Hematopoietic multipotent progenitor cell treated with erythropoietin and hydrocortisone succinate and interleukin-3 and kit ligand, for 8 days (in vitro differentiated cells): Measurements from ENCODE around the gene ALDH3B1.
A peak's percentile ranks its signal among the peaks of the same experiment; 100 is the strongest.
"Not testable (repeated sequence)": the region's sequence is repeated elsewhere in the genome, so short reads cannot be mapped to it uniquely, and the experiment has no call there.

Experiments
- DNase-seq: peaks from one replicate; pipeline ENCODE4 v3.0.0-alpha.2; 2015

The ALDH3B1 gene, protein sequence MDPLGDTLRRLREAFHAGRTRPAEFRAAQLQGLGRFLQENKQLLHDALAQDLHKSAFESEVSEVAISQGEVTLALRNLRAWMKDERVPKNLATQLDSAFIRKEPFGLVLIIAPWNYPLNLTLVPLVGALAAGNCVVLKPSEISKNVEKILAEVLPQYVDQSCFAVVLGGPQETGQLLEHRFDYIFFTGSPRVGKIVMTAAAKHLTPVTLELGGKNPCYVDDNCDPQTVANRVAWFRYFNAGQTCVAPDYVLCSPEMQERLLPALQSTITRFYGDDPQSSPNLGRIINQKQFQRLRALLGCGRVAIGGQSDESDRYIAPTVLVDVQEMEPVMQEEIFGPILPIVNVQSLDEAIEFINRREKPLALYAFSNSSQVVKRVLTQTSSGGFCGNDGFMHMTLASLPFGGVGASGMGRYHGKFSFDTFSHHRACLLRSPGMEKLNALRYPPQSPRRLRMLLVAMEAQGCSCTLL

DNA sequence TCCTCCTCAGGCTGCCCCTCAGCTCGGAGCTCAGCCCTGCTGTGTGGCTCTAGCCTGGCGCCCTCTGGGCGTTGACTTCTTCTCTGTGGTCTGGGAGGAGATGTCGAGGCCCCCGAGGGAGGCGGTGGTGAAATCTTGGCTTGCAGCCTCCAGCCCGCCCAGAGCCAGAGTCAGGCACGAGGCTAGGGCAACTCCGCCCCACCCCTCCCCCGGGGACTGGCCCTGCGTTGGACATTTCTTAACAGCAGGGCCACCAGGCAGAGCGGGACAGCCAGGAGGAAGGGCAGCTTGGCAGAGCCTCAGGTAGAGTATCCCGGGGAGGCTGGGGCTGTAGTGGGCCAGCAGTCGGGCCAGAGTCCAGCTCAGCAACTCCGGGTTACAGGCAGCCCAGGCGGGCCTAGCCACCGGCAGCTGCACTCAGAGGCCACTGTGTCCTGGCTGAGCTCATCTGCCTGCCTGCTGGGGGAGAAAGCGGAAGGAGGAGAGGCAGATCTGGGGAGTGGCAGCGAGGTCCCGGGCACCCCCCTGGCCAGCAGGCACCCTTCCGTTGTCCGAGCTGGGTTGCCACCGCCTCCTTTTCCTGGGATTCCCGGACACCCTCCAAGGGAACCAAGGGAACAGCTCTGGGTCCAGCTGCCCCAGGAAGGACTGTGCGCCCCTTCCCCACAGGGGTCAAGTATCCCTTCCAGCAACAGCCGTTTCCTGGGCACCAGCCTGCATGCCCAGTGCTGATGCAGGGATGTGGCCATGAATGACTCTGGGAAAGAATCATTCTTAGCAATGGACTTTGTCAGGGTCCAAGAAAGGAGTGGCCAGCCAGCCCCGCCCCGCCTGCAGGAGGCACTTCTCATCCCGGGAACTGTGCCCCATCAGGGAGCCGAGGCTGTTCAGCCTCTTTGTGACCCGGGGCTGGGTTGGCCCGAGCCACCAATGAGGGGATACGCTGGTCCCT lies at the start of gene ALDH3B1:
ALDH3B1 (plus strand) TSS at position 238 of the 952 bp plus-strand sequence. CDS start 4,971 bp downstream, outside the sequence.
- DNase-seq = peak; percentile 98

DNA sequence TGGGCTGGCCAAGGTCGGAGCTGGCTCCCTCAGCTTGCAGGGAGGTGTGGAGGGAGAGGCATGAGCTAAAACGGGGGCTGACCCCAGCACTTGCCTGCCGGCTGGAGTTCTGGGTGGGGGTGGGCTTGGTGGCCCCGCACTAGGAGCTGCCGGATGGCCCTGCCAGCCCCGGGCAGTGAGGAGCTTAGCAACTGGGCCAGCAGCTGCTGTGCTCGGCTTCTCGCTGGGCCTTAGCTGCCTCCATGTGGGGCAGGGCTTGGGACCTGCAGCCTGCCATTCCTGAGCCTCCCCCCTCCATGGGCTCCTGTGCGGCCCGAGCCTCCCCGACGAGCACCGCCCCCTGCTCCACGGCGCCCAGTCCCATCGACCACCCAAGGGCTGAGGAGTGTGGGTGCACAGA lies 46.9 kb upstream of the ALDH3B1 start:
- DNase-seq = not testable (repeated sequence)

DNA sequence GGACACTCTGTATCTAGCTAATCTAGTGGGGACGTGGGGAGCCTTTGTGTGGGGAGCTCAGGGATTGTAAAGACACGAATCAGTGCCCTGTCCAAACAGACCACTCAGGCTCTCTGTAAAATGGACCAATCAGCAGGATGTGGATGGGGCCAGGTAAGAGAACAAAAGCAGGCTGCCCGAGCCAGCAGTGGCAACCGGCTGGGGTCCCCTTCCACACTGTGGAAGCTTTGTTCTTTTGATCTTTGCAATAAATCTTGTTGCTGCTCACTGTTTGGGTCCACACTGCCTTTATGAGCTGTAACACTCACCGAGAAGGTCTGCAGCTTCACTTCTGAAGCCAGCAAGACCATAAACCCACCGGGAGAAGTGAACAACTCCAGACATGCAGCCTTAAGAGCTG lies 46.2 kb upstream of the ALDH3B1 start:
- DNase-seq = not testable (repeated sequence)

DNA sequence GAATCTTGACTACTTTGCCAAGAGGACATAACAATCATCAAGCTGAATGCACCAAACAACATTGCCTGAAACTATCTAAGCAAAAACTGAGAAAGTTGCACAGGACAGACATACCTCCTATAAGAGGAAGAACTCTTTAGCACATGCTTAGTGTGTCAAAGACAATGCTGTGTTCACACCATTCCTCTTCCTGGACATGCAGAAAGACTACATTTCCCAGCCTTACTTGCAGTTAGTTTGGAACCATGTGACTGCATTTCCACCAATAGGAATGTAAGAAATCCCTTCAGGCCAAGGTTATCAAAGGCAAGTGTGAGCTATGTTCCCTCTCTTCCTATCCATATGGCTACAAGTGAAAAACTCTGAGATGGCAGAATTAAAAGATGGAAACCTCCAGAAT lies 45.4 kb upstream of the ALDH3B1 start:
- not testable (repeated sequence) for DNase-seq

DNA sequence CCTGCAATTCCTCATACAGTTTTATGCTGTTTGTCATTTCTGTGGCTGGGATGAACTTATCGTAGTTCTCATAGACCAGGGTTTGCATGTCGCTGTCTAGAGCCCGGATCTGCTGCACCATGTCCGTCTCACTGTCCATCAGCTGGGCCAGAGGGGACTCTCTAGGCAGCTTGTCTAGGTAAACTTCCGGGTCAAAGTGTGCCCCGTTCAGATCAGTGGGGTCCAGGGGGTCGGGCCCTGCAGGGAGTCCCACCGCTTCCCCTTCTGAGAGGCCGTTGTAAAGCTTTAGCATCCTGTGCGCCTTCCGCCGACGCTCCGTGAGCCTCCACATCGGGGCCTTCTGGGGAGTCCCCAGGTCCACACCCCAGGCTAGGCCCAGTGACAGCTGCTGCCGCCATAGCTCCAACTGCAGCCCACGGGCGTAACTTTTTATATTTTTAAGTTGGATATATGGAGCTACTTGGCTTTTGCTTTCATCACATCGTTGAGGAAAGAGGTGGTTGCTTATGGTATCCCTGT lies 44.2 kb upstream of the ALDH3B1 start:
- not testable (repeated sequence) for DNase-seq

DNA sequence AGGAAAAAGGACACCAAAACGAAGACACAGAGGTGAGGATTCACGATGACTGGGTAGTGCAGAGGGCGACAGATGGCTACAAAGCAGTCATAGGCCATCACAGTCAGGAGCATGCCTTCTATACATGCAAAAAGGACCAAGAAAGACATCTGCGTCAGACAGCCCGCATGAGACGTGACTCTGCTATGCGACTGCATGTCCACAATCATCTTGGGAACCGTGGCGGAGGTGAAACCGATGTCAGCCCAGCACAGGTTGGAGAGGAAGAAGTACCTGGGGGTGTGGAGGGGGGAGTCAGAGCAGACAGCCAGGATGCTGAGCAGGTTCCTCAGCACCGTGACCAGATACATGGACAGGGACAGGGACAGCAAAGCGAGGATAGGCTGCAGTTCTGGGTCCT lies 35.4 kb upstream of the ALDH3B1 start:
- DNase-seq = not testable (repeated sequence)

DNA sequence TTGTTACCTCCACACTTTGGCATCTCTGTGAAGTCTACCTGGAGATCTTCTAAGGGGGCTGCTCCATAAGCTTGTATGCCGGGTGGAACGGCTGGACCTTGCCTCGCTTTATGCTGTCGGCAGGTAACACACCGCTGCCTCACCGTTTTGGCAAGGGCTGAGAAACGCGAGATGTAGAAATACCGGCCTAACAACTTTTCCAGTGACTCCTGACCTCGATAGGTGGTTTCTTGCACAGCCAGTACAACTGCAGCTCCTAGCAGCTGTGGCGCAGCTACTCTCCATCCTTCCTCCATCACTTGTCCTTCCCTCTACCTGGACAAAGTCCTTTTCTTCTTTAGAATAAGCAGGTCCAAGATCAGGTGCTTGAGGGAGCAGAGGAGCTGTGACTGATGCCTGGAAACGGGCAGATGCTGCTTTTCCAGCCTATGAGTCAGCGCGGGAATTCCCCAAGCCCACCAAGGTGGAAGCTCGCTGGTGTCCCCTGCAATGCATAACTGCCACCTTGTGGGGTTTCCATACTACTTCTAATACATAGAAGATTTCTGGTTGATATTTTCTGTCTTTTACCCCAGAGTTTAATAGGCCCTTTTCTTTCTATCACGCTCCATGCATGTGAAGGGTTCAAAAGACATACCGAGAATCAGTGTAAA lies 31.2 kb upstream of the ALDH3B1 start:
- not testable (repeated sequence) for DNase-seq

DNA sequence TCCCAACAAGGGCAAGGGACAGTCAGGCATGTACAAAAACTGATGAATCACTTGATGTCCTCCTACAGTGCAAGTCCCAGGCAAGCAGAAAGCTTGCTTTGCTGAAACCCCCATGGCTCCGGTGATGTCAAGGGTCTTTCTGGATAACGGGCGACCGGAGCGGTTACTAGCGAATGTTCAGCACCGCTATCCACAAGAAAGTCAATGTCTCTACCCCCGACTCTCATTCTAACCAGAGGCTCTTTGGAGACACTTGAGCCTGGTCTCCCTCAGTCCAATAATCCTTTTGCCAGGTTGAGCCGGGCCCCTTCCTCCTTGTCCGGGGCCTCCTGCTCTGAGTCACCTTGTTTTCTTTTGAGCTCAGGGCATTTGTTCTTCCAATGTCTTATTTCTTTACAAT lies 28.9 kb upstream of the ALDH3B1 start:
- DNase-seq = not testable (repeated sequence)

DNA sequence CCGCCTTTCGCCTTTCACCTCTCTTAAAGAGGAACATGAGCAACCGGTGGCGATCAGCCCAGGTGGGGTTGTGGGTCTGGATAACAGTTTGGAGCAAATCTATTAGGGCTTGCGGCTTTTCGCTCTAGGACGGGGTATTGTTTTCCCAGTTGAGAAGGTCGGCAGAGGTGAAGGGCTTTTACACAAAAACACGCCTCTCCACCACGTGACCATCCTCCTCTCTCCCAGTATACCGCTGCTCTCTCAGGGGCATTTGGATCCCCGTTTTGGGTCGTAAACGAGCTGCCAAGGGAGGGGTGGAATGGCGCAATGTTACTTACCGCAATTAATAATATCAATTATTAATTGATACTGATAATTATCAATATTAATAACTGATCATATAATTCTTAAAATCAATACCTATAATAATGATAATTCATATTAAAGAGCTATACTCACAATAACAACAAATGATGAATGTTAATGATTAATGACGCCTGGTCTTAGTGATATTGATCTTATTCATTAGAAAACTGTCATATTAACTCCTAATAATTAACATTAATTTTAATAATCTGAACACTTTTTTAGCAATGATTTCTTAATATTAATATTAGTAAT lies 27.8 kb upstream of the ALDH3B1 start:
- not testable (repeated sequence) for DNase-seq

DNA sequence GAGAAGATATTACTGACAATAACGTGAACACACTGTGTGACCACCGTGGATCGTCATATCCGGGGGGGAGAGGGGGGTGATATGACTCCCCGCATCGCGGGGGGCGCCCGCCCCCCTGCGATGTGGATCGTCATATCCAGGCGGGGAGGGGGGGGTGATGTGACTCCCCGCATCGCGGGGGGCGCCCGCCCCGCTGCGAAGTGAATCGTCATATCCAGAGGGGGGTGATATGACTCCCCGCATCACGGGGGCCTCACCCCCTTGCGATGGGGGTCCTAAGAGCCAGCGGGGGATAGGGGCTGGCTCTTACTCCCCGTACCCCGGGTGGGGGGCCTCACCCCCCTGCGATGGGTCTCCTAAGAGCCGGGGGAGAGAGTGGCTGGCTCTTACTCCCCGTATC lies 26.2 kb upstream of the ALDH3B1 start:
- DNase-seq = no peak

DNA sequence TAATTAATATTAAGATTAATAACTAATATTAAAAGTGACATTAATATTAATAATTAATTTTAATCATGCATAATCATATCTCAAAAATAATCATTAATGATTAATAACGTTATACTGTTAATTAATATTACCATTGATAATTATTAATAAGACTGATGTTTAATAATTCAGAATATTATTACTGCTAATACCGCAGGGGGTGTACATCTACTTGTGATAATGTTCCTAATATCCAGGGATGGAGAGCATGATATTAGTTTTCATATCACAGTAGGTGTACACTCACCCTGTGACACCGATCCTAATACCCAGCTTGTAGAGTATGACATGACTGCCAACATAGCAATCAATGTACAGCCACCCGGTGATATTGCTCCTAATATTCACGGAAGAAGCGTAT lies 24.8 kb upstream of the ALDH3B1 start:
- DNase-seq = not testable (repeated sequence)

DNA sequence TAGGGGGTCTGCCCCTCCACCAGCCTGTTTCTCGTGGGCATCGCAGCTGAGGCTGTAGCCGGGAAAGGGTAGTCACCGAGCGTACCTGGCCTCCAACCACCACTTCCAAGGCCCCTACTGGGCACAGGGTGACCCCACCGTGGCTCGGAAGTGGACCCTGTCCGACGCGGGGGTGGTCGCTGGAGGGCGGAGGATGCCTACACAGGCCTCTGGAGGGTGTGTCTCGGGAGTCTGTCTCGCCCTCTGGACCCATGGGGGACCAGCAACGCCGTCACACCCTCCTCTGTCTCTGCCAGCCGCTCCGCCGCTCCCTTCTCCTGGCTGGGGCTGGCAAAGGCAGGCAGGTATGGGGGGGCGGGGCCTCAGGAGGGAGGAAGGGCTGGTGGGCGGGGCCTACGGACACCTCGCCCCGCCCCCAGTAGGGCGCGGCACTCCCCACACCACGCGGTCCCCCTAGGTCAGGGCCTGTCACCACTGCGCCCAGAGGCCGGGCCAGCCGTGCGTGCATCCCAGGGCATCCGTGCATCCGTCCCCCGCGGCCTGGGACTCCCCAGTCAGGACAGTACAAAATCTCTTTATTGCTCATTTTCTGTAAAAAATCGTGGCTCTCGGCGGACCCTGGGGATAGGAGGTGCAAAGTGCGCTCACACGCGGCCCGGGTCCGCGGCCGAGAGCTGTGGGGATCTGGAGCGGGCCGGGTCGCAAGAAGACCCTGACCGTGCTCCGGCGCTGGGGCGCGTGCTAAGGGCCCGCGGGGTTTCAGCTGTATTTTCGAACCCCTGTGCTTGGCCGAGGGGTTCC lies 19.4 kb upstream of the ALDH3B1 start:
- DNase-seq = not testable (repeated sequence)

DNA sequence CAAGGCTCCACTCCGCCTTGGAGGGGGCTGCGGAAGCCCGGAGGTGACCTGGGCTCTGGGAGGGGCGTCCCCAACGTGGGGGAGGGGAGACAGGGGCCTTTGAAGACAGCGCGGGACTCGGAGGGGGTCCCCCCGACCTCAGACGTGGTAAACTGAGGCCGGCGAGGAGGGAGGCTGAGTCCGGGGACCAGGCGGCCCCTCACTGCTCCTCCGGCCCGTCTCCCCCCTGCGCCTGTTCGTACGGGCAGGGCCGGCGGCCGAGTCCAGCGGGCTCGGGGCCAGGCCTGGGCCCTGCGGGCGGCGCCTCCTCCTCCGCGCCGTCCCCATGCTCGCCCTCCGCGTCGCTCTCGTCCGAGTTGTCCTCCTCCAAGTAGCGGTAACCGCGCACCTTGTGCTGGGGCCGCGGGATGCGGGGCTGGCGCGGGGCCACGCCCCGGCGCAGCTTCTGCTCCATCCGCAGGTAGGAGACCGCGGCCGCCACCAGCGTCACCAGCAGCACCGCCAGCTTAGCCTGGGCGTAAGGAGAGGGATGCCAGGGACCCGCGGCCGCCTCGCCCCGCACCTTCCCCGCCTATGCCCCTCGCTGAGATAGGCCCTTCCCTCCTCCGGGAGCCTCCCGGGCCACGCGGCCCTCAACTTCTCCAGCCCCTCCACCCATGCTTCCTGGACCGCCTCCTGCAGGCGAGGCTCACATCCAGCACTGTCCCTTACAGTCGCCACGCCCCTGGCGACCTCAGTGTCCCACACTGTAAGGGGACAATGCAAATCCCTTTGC lies 18.6 kb upstream of the ALDH3B1 start:
- DNase-seq = not testable (repeated sequence)

DNA sequence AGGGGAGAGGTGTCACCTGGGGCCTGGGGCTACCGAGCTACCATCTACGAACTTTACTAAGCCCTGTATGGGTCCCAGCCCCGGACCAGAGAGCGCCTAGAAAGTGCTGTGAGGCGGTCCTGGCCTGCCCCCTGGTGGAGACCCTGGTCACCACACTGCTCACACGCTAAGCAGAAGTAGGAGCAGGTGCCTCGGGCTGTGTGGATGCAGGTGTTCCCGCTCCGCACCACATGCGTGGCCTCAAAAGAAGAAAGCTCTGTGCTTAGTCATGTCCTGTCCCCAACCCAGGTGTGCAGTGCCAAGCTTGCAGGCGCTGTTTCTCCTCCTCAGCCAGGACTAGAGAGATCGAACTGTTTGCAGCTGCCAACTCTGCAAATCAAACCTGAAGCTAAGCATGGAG lies 16.3 kb upstream of the ALDH3B1 start:
- not testable (repeated sequence) for DNase-seq

DNA sequence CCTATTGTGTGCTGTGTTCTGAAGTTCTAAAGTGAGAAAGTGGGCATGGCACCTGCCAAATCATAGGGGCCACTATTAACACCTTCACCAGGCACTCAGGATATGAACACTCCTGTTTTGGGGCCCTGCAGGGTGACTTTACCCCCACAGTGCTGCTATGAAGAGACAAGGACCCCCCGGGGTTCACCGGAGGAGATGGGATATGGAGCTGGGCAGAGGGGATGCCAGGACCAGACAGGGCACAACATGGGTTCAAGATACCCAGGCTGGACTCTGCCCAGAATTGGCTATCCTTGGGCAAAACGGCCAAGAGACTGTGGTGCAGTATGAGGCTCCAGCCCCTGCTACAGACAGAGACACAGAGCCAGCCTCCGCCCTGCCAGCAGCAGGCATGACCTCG lies 15.7 kb upstream of the ALDH3B1 start:
- DNase-seq = not testable (repeated sequence)

DNA sequence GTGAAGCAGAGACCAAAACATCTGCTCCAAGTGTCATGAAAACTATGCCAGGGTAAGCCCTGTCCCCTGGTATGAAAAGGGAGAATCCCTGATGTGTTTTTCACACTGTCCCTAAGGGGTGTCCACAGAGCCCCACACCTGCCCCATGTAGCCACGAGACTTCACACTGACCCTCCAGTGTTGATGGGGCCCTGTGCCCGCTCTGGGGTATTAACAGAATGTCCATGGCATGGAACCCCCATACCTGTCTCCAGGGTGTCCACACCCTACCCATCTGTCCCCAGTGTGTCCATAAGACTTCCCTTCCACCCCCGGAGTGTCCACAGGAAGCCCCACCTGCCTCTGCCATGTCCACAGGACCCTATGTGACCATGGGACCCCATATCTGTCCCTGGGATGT lies 15.0 kb upstream of the ALDH3B1 start:
- DNase-seq = not testable (repeated sequence)

DNA sequence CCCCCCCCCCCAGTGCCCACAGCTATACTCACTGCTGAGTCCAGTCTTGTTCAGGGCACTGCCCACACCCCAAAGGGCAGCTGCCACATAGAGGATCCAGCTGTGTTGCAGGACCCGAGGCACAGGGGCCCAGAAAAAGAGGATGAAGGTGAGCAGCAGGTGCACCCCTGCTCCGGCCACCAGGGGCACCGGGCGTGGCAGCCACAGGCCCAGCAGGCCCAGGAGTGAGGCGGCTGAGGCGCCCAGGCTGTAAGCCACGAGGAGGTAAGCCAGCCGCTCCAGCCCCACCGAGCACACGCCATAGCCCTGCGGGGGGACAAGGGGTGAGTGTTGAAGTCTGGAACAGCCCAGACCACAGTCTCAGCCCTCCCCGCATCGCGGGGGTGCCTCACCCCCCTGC lies 14.5 kb upstream of the ALDH3B1 start:
- not testable (repeated sequence) for DNase-seq

DNA sequence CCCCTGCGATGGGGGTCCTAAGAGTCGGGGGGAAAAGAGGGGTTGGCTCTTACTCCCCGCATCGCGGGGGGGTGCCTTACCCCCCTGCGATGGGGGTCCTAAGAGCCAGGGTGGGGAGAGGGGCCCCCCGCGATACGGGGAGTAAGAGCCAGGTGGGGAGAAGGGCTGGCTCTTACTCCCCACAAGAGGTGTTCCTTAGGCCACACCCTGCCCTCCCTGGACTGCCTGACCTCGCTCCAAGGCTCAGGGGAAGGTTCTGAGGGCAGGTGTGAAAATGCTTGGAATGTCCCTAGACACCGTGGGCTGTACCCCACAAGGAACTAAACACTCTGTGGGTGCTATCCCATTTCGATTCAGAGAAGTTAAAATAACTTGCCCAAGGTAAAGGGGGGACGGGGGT lies 14.1 kb upstream of the ALDH3B1 start:
- DNase-seq = no peak

DNA sequence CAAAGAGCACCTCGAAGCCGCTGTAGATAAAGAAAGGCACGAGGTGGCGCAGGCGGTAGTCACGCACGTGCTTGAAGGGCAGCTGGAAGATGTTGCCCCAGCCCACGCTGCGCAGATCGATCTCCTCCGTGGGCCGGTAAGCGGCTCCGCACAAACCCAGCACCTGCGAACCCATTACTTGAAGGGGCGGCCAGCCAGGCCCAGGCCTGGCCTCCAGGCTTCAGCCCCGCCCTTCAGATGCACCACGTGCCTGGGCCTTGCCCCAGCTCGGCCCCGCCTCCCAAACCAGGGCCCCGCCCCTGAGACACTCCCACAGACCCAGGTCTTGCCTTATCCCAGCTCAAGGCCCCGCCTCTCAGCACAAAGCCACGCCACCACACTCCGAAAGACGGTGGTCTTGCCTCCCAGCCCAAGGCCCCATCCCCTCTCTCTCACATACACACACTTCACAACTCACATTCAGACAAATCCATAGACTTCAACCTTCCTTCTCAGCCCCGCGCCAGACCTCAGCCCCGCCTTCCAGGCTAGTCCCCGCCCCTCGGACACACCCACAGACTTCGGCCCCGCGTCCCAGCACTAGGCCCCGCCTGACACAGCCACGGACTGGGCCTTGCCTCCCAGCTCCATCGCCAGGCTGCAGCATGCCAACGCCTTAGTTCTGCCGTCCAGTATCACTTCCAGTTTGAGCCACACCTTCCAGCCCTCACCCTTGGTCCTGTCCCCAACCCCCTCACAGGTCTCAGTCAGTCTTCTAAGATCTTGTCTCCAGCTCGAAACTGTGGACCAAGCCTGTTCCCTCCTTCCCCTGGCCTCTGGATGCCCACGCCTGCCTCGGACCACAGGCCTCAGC lies 13.3 kb upstream of the ALDH3B1 start:
- DNase-seq = peak; percentile 82
